ENCODE data around the gene ZNF219. TPM values are rescaled to one million over a fixed set of nuclear protein-coding genes. Genes with fewer than 3 reads are reported as not detected.

The ZNF219 gene
- total RNA-seq, 1 donor from 2014 or later: 25.2 TPM

- no peak overlapping the region for H3K4me3 Mint-ChIP-seq (ENCODE audit: unreplicated experiment)
- no peak for DNase-seq (ENCODE audit: extremely low spot score, unreplicated experiment)
- H3K4me1 Mint-ChIP-seq (ENCODE audit: unreplicated experiment): peaks cover 13% of the 10 kb centered on the region
- peaks cover 51% of the 10 kb centered on the region for H3K36me3 Mint-ChIP-seq (ENCODE audit: unreplicated experiment)
- no peaks in the 10 kb centered on the region for H3K9me3 Mint-ChIP-seq (ENCODE audit: unreplicated experiment)
- no peak overlapping the region for H3K27ac Mint-ChIP-seq (ENCODE audit: unreplicated experiment)
- TF ChIP-seq CTCF (IDR thresholded peaks at IDR 0.05): no peak
- H3K27me3 Mint-ChIP-seq (ENCODE audit: unreplicated experiment): no peaks in the 10 kb centered on the region
Measured at GRCh38 chr14:21083565-21084325, 14.7 kb downstream of the ZNF219 start.

DNA sequence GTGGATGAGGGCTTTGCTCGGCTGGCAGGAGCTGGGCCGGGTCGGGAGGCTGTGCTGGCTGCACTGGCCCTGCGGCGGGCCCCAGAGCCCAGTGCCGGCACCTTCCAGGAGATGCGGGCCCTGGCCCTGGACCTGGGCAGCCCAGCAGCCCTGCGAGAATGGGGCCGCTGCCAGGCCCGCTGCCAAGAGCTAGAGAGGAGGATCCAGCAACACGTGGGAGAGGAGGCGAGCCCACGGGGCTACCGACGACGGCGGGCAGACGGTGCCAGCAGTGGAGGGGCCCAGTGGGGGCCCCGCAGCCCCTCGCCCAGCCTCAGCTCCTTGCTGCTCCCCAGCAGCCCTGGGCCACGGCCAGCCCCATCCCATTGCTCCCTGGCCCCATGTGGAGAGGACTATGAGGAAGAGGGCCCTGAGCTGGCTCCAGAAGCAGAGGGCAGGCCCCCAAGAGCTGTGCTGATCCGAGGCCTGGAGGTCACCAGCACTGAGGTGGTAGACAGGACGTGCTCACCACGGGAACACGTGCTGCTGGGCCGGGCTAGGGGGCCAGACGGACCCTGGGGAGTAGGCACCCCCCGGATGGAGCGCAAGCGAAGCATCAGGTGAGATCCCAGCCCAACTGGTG is 16.8 kb downstream of the ZNF219 start:
- H3K4me3 Mint-ChIP-seq (ENCODE audit: unreplicated experiment): no peak overlapping the region
- peaks cover 3% of the 10 kb centered on the region for H3K4me1 Mint-ChIP-seq (ENCODE audit: unreplicated experiment)
- H3K27ac Mint-ChIP-seq (ENCODE audit: unreplicated experiment): no peak overlapping the region
- H3K36me3 Mint-ChIP-seq (ENCODE audit: unreplicated experiment): peaks cover 58% of the 10 kb centered on the region
- DNase-seq (ENCODE audit: extremely low spot score, unreplicated experiment): no peak
- TF ChIP-seq CTCF (IDR thresholded peaks at IDR 0.05): no peak
- no peaks in the 10 kb centered on the region for H3K27me3 Mint-ChIP-seq (ENCODE audit: unreplicated experiment)
- no peaks in the 10 kb centered on the region for H3K9me3 Mint-ChIP-seq (ENCODE audit: unreplicated experiment)

DNA sequence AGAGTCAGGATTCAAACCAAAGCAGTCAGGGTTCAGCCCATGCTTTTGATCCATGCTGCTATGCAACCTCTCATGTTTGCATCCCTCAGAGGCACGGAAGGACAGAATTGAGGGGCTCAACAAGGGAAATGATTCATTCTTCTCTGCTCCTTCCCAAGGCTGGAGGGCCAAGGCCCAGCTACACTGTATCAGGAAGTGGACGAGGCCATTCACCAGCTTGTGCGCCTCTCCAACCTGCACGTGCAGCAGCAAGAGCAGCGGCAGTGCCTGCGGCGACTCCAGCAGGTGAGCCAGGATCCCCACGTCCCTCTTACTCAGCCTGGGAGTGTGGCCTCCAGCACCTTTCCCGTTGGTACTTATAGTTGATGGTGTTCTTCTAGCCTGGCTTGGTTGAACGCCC is 19.7 kb downstream of the ZNF219 start:
- H3K4me1 Mint-ChIP-seq (ENCODE audit: unreplicated experiment): peaks cover 5% of the 10 kb centered on the region
- DNase-seq (ENCODE audit: extremely low spot score, unreplicated experiment): no peak
- no peaks in the 10 kb centered on the region for H3K9me3 Mint-ChIP-seq (ENCODE audit: unreplicated experiment)
- no peak overlapping the region for H3K27ac Mint-ChIP-seq (ENCODE audit: unreplicated experiment)
- peaks cover 49% of the 10 kb centered on the region for H3K36me3 Mint-ChIP-seq (ENCODE audit: unreplicated experiment)
- H3K4me3 Mint-ChIP-seq (ENCODE audit: unreplicated experiment): no peak overlapping the region
- no peak for TF ChIP-seq CTCF (IDR thresholded peaks at IDR 0.05)
- H3K27me3 Mint-ChIP-seq (ENCODE audit: unreplicated experiment): no peaks in the 10 kb centered on the region

- H3K27me3 Mint-ChIP-seq (ENCODE audit: unreplicated experiment): no peaks in the 10 kb centered on the region
- no peak for TF ChIP-seq CTCF (IDR thresholded peaks at IDR 0.05)
- peaks cover 54% of the 10 kb centered on the region for H3K36me3 Mint-ChIP-seq (ENCODE audit: unreplicated experiment)
Measured at GRCh38 chr14:21078287-21078686, 20.2 kb downstream of the ZNF219 start.

GRCh38 chr14:21077672-21078071 is 20.8 kb downstream of the ZNF219 start:
- Mint-ChIP-seq H3K27me3 (ENCODE audit: unreplicated experiment) (no peaks in the 10 kb centered on the region), H3K9me3 (ENCODE audit: unreplicated experiment) (no peaks in the 10 kb centered on the region), H3K4me1 (ENCODE audit: unreplicated experiment) (peaks cover 14% of the 10 kb centered on the region), H3K27ac (ENCODE audit: unreplicated experiment) (no peak overlapping the region), H3K36me3 (ENCODE audit: unreplicated experiment) (peaks cover 52% of the 10 kb centered on the region), H3K4me3 (ENCODE audit: unreplicated experiment) (no peak overlapping the region)
- no peak for TF ChIP-seq CTCF (IDR thresholded peaks at IDR 0.05)
- DNase-seq (ENCODE audit: extremely low spot score, unreplicated experiment): no peak

More at GRCh38 chr14:21078287-21078686, 20.2 kb downstream of the ZNF219 start:
- Mint-ChIP-seq H3K9me3 (ENCODE audit: unreplicated experiment) (no peaks in the 10 kb centered on the region), H3K4me1 (ENCODE audit: unreplicated experiment) (peaks cover 9% of the 10 kb centered on the region), H3K4me3 (ENCODE audit: unreplicated experiment) (no peak overlapping the region), H3K27ac (ENCODE audit: unreplicated experiment) (no peak overlapping the region)
- no peak for DNase-seq (ENCODE audit: extremely low spot score, unreplicated experiment)
